Measurements from ENCODE around the gene ARMC8. TPM values are rescaled to one million over a fixed set of nuclear protein-coding genes. Genes with fewer than 3 reads are reported as not detected.

ARMC8 gene
- total RNA-seq, 1 donor from 2014 or later, result 82.3 TPM

DNA sequence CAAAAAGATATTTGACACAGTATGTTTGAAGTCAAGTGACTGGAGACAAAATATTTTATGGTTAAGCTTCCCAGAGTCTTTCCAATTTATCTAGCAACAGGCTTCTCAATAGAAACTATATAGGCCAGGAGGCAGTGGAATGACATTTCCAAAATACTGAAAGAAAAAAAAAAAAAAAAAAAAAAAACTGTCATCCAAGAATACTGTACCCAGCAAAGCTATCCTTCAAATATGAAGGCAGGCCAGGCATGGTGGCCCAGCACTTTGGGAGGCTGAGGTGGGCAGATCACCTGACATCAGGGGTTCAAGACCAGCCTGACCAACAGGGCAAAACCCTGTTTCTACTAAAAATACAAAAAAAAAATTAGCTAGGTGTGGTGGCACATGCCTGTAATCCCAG, 121.7 kb downstream of the ARMC8 start:
- H3K27ac Mint-ChIP-seq, result no peak overlapping the region
- ATAC-seq (ENCODE audit: low read depth) (no peak), DNase-seq (no peak)
- no peaks in the 10 kb centered on the region for H3K4me1 Mint-ChIP-seq
- intact Hi-C loops (cut with micrococcal nuclease), result no loop called here
- CTCF ChIA-PET, result no interaction called here
- H3K27me3 Mint-ChIP-seq, result peaks cover 26% of the 10 kb centered on the region
- no peak for TF ChIP-seq CTCF (IDR thresholded peaks at IDR 0.05)
- H3K9me3 Mint-ChIP-seq, result peaks cover 32% of the 10 kb centered on the region
- no peak overlapping the region for H3K4me3 Mint-ChIP-seq
- POLR2A ChIA-PET, result no interaction called here
- peaks cover 15% of the 10 kb centered on the region for H3K36me3 Mint-ChIP-seq (ENCODE audit: low read depth)

DNA sequence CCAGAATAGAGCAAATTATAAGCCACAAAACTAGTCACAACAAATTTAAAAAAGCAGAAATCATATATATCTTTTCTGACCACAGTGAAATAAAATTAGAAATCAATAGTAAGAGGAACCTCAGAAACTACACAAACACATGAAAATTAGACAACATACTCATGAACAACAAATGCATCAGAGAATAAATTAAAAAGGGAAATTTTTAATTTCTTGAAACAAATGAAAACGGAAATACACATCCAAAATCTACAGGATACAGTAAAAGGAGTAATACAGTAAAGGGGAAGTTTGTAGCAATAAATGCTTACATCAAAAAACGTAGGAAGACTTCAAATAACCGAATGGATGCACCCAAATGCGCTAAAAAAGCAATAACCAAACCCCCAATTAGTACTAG, 123.4 kb downstream of the ARMC8 start:
- peaks cover 15% of the 10 kb centered on the region for H3K36me3 Mint-ChIP-seq (ENCODE audit: low read depth)
- H3K27ac Mint-ChIP-seq, result no peak overlapping the region
- DNase-seq (no peak), ATAC-seq (ENCODE audit: low read depth) (no peak)
- no peak for TF ChIP-seq CTCF (IDR thresholded peaks at IDR 0.05)
- no peak overlapping the region for H3K4me3 Mint-ChIP-seq
- intact Hi-C loops (cut with micrococcal nuclease), result no loop called here
- peaks cover 32% of the 10 kb centered on the region for H3K9me3 Mint-ChIP-seq
- POLR2A ChIA-PET, result no interaction called here
- H3K27me3 Mint-ChIP-seq, result peaks cover 26% of the 10 kb centered on the region
- no peaks in the 10 kb centered on the region for H3K4me1 Mint-ChIP-seq
- CTCF ChIA-PET, result no interaction called here

- CTCF ChIA-PET, result no interaction called here
- intact Hi-C loops (cut with micrococcal nuclease), result no loop called here
- DNase-seq (no peak), ATAC-seq (ENCODE audit: low read depth) (no peak)
- H3K9me3 Mint-ChIP-seq, result peaks cover 16% of the 10 kb centered on the region
- H3K4me1 Mint-ChIP-seq, result no peaks in the 10 kb centered on the region
- H3K4me3 Mint-ChIP-seq, result no peak overlapping the region
- TF ChIP-seq CTCF (IDR thresholded peaks at IDR 0.05), result no peak
- POLR2A ChIA-PET, result no interaction called here
- H3K36me3 Mint-ChIP-seq (ENCODE audit: low read depth), result peaks cover 4% of the 10 kb centered on the region
- peaks cover 25% of the 10 kb centered on the region for H3K27me3 Mint-ChIP-seq
- H3K27ac Mint-ChIP-seq, result no peak overlapping the region
These were observed 127.7 kb downstream of the ARMC8 start for GRCh38 chr3:138314751-138315150.

DNA sequence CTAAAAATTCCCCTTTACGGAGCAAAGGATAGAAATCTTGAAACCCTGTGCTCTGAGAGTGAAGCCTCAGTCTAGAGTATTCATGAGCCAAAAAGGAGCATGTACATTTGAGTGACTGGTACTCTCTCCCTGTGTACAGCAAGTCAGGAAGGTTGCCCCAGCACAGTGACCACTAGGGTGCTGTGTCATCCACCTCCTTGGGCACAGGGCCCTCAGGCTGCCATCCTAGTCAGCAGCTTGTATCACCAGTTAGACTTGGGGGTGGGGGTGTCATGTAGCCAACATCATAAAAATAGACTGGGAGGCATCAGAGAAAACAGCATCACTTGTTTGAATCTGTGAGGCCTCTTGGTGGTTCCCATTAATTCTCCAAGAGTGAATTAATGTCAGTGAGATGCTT, 130.6 kb downstream of the ARMC8 start:
- no peaks in the 10 kb centered on the region for H3K36me3 Mint-ChIP-seq (ENCODE audit: low read depth)
- H3K4me1 Mint-ChIP-seq, result no peaks in the 10 kb centered on the region
- TF ChIP-seq CTCF (IDR thresholded peaks at IDR 0.05), result no peak
- H3K27me3 Mint-ChIP-seq, result peaks cover 18% of the 10 kb centered on the region
- ATAC-seq (ENCODE audit: low read depth) (no peak), DNase-seq (no peak)
- ChIA-PET CTCF (no interaction called here), POLR2A (no interaction called here)
- no peak overlapping the region for H3K27ac Mint-ChIP-seq
- no peaks in the 10 kb centered on the region for H3K9me3 Mint-ChIP-seq
- no peak overlapping the region for H3K4me3 Mint-ChIP-seq
- intact Hi-C loops (cut with micrococcal nuclease), result no loop called here

DNA sequence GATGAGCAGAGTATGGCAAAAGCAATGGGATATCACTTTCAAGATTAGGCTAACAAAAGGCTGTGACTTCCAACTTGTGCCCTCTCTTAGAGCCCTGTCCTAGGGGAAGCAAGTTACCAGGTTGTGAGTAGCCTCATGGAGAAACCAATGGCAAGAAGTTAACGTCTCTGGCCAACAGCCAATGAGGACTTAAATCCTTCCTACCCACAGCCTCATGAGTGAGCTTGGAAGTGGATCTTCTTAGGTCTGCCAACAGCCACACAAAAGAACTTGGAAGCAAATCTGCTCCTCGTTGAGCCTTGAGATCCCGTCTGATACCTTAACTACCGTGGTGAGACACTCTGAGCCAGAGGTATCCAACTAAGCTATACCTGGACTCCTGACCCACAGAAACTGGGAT, 136.9 kb downstream of the ARMC8 start:
- intact Hi-C loops (cut with micrococcal nuclease), result no loop called here
- no peak for DNase-seq
- no peaks in the 10 kb centered on the region for H3K9me3 Mint-ChIP-seq
- ChIA-PET POLR2A (no interaction called here), CTCF (no interaction called here)
- H3K27ac Mint-ChIP-seq, result no peak overlapping the region
- no peaks in the 10 kb centered on the region for H3K36me3 Mint-ChIP-seq (ENCODE audit: low read depth)
- H3K4me3 Mint-ChIP-seq, result no peak overlapping the region
- no peak for TF ChIP-seq CTCF (IDR thresholded peaks at IDR 0.05)
- peaks cover 34% of the 10 kb centered on the region for H3K27me3 Mint-ChIP-seq
- no peak for ATAC-seq (ENCODE audit: low read depth)
- H3K4me1 Mint-ChIP-seq, result peaks cover 5% of the 10 kb centered on the region
